GM18505 (cell line): ENCODE results near the gene KATNB1.
"Not testable (repeated sequence)": the region's sequence is repeated elsewhere in the genome, so short reads cannot be mapped to it uniquely, and the experiment has no call there.

Experiments used
- ATAC-seq: cut with Tn5 transposase; IDR thresholded peaks from one replicate; pipeline ENCODE4 v1.9.1; 2021; ENCODE audit not compliant: unreplicated experiment
- POLR2A ChIP-seq: IDR thresholded peaks from 4 replicates; pipeline ENCODE4 v1.6.1; 2011; ENCODE audit warnings: borderline replicate concordance; ENCODE audit not compliant: insufficient read depth, insufficient read length; ENCODE audit errors: extremely low read depth

KATNB1 gene

GRCh38 chr16:57774705-57775285 is 39.2 kb downstream of the KATNB1 start:
- no peak for TF ChIP-seq POLR2A
- ATAC-seq: no peak

GRCh38 chr16:57775661-57776469 is 40.3 kb downstream of the KATNB1 start:
- no peak for TF ChIP-seq POLR2A
- ATAC-seq: no peak

DNA sequence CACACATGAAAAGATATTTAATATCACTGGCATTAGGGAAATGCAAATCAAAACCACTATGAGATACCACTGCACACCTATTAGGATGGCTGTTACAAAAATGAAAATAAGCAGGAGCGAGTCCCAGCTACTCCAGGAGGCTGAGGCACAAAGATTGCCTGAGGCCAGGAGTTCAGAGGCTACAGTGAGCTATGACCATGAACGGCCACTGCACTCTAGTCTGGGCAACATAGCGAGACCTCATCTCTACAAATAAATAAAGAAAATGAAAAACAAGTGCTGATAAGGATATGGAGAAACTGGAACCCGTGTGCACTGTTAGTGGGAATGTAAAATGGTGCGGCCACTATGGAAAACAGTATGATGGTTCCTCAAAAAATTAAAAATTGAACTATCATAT is 43.1 kb downstream of the KATNB1 start:
- no peak for ATAC-seq
- TF ChIP-seq POLR2A: no peak

DNA sequence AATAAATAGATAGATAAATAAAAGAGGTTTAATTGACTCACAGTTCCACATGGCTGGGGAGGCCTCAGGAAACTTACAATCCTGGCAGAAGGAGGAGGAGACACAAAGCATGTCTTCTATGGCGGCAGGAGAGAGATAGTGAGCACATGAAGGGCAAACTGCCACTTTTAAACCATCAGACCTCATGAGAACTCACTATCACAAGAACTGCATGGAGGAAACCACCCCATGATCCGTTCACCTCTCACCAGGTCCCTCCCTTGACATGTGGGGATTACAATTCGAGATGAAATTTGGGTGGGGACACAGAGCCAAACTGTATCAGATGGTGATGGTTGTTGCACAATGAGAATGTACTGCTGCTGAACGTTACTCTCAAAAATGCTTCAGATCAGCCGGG is 44.3 kb downstream of the KATNB1 start:
- ATAC-seq: not testable (repeated sequence)

DNA sequence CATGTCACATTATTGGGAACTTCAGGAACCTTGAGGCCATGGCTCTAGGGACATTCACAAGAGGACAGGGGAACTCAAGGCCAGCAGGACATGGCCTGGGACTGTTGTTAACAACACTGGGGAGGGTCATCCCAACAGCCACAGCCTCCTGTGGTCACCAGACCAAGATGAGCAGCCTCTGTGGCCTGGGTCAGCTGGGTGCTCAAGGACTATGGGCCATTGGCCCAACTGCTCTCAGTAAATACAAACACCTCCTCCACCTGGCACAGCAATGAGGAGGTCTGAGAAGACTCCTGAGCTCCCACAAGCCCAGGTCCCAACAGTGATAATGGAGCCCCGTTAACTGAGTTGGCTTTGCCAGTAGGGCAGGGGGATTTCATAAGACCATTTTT is 45.8 kb downstream of the KATNB1 start:
- TF ChIP-seq POLR2A: no peak
- ATAC-seq: no peak

GRCh38 chr16:57781741-57782606 is 46.4 kb downstream of the KATNB1 start:
- no peak for ATAC-seq
- TF ChIP-seq POLR2A: no peak

DNA sequence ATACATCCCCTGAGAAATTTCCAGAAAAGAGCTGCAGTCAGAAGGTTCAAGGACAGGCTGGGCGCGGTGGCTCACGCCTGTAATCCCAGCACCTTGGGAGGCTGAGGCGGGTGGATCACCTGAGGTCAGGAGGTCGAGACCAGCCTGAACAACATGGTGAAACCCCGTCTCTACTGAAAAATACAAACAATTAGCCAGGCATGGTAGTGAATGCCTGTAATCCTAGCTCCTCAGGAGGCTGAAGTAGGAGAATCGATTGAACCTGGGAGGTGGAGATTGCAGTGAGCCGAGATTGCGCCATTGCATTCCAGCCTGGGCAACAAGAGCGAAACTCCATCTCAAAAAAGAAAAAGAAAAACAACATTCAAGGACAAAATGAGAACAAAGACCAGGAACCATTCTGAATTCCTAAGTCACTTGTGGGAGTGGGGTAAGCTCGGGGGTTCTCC is 47.1 kb downstream of the KATNB1 start:
- not testable (repeated sequence) for ATAC-seq

- no peak for TF ChIP-seq POLR2A
- no peak for ATAC-seq
These were observed 47.5 kb downstream of the KATNB1 start for GRCh38 chr16:57783116-57783515.

DNA sequence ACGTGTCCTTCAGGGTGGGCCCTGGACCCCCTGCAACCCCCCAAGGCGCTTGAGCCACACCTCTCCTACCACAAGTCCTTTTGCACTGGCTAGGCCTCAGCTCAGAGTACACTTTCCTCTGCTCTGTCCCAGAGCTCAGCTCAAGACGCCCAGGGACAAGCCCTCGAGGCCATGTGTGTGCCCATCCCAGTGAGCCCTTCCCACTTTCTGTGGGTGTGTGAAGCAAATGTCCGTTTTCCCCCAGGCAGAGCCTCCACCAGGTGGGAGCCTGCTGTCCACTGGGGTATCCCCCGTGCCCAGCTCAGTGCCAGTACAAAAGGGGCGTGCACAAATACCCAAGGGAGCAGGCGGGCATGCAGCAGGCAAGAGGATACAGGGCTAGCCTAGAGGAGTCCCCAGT is 48.3 kb downstream of the KATNB1 start:
- no peak for ATAC-seq

GRCh38 chr16:57784334-57784733 is 48.8 kb downstream of the KATNB1 start:
- no peak for TF ChIP-seq POLR2A
- no peak for ATAC-seq

More for the DNA sequence above, 48.3 kb downstream of the KATNB1 start:
- TF ChIP-seq POLR2A: no peak

GRCh38 chr16:57785385-57785784 is 49.8 kb downstream of the KATNB1 start:
- no peak for ATAC-seq
- no peak for TF ChIP-seq POLR2A

GRCh38 chr16:57785924-57786323 is 50.4 kb downstream of the KATNB1 start:
- TF ChIP-seq POLR2A: no peak
- no peak for ATAC-seq

DNA sequence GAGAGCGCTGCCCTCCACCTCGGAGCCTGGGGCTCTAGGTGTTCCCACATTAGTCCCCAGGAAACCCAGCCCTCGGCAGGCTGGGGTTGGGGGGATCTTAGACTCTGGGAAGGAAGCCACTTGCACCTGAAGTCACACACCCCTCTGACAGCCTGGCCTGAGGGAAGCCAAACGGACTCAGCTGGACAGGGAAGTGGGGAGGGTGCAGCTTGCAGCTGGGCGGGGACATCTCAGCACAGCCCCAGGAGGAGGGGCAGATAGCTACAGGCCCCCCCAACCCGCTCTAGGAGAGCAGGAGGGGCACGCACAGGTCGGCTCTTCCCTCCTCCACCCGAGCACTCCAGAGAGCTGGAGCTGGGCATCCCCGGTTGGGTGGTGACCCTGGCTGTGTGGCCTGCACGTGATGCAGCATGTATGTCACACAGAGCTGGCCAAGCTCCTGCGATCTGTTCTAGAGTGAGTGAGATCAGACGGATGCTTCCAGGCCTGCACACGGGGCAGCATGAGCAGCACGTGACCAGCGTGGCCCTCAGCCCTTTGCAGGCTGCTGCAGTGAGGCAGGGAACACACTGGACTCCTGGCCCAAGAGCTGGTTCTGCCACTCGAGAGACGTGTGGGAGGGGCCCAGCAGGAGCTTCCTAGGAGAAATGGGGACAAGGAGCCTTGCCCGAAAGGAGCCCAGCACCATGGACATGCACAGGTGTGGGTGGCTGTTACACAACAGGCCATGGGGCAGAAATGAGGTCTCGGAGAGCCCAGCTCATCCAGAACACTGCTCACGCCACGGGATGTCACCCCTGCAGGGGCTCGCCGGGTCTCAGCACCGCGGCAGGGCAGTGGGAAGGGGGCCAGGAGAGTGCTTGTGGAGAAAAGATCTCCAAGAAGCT is 51.3 kb downstream of the KATNB1 start:
- TF ChIP-seq POLR2A: no peak
- no peak for ATAC-seq
